Activated naive CD4-positive, alpha-beta T cell treated with Interleukin-2 at 50 U/mL for 16 hours (primary cell): ENCODE results near the gene TSEN34.
"Not testable (repeated sequence)": the region's sequence is repeated elsewhere in the genome, so short reads cannot be mapped to it uniquely, and the experiment has no call there.

Experiments
- DNase-seq: peaks from one replicate; pipeline ENCODE4 v3.0.0-alpha.2; 2020

The TSEN34 gene

DNA sequence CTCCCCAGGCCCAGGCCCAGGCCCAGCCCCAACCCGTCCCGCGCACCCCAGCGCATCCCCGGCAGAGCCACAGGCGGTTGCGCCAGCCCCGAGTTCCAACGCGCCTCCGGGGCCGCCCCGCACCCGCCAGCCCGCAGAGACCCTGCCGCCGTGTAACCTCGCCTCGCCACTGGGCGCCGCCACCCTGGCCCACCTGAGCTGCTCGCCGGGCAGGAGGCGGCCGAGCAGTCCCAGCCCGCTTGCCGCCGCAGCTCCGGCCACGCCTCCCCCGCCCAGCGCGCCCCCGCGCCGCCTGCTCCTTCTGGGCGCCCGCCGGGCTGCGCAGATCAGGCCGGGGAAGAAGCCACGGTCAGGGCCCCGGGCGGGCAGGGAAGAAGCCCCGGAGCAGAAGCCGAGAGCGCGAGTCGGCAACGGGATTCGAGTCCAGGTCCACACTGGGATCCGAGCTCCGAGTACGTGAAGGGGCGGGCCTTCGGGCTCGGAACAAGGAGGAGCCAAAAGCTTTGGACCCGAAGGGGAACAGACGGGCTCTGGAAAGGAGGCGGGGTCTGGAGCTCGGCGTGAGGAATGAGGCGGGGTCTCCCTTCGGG lies 1.9 kb upstream of the TSEN34 start, which contains the start of gene MBOAT7:
TSS of gene MBOAT7 (minus strand) at position 436 of the 590 bp plus-strand sequence. CDS start 1,072 bp downstream, outside the sequence.
- DNase-seq: no peak

DNA sequence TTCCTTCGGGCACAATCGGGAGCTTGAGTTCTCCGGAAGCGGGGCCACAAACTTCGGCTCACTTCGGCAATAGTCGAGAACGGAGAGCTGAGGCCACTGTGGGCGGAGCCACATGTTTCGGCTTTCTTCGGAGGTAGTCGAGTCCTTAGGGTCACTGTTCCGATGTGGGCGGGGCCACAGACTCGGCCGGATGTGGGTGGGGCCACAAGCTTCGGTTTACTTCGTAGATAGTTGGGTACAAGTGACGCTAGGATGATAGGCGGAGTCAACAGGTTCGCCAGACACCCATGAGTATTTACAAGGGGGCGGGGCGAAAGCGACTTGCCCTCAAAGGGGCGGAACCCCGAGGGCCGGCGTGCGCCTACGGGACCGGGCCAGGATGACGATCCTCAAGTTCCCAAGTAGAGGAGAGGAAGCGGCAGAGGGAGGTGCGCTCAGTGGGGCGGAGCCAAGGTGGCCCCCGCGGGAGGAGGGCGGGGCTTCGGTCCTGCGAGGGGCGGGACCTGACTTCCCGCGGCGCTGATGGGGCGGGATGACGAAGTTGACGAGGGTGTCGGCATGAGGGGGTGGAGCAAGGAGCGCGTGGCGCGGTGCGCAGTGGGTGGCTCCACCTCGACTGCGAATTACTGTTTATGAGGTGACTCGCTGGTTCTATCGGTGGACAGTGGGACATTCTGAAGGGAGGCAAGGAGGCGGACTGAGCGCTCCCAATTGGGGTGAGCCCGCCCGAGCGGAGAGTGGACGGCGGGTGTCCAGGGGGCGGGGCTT lies 1.2 kb upstream of the TSEN34 start:
- peak; percentile 100 for DNase-seq

GRCh38 chr19:54190503-54191010 lies 551 bp upstream of the TSEN34 start:
- DNase-seq: peak; percentile 100

DNA sequence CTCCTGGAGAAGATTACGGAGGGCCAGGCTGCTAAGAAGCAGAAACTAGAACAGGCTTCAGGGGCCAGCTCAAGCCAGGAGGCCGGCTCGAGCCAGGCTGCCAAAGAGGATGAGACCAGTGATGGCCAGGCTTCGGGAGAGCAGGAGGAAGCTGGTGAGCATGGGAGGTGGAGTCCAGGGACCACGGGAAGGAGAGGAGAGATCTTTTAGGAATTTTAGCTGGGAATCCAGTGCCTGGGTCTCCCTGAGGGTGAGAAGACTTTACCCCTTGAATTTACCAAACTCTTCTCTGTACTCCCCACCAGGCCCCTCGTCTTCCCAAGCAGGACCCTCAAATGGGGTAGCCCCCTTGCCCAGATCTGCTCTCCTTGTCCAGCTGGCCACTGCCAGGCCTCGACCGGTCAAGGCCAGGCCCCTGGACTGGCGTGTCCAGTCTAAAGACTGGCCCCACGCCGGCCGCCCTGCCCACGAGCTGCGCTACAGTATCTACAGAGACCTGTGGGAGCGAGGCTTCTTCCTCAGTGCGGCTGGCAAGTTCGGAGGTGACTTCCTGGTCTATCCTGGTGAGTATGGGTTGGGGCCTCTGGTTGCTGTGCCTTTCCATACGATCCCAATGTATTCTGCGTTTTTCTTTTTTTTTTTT lies 824 bp downstream of the TSEN34 start:
- no peak for DNase-seq

- DNase-seq: no peak
Observed at GRCh38 chr19:54193011-54193410, 1.9 kb downstream of the TSEN34 start.

DNA sequence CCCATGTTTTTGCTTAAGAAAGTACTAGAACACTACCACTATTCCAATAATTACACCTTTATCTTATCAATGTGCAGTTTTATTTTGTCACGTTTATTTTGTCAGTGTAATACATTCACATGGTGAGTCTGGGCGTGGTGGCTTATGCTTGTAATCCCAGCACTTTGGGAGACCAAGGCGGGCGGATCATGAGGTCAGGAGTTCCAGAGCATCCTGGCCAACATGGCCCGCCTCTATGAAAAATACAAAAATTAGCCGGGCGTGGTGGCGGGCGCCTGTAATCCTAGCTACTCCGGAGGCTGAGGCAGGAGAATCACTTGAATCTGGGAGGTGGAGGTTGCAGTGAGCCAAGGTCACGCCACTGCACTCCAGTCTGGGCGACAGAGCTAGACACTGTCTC lies 3.4 kb downstream of the TSEN34 start:
- not testable (repeated sequence) for DNase-seq

DNA sequence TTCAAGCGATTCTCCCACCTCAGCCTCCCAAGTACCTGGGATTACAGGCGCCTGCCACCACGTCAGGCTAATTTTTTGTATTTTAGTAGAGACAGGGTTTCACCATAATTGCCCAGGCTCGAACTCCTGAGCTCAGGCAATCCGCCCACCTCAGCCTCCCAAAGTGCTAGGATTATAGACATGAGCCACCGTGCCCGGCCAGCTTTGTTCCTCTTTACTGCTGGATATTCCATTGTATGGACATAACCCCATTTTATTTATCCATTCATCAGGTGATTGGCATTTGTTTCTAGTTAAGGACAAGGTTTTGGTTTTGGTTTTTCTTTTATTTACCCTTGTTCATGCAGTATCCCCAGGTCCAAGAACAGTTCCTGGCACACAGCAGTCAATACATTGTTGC lies 5.4 kb downstream of the TSEN34 start:
- DNase-seq: no peak

- DNase-seq: no peak
Observed at GRCh38 chr19:54197121-54197520, 6.0 kb downstream of the TSEN34 start.

GRCh38 chr19:54199401-54199800 lies 8.3 kb downstream of the TSEN34 start:
- DNase-seq: no peak

GRCh38 chr19:54201172-54201701 lies 10.1 kb downstream of the TSEN34 start:
- DNase-seq: peak; percentile 12

GRCh38 chr19:54201980-54202379 lies 10.9 kb downstream of the TSEN34 start:
- no peak for DNase-seq

GRCh38 chr19:54203151-54203611 lies 12.1 kb downstream of the TSEN34 start:
- DNase-seq: no peak

DNA sequence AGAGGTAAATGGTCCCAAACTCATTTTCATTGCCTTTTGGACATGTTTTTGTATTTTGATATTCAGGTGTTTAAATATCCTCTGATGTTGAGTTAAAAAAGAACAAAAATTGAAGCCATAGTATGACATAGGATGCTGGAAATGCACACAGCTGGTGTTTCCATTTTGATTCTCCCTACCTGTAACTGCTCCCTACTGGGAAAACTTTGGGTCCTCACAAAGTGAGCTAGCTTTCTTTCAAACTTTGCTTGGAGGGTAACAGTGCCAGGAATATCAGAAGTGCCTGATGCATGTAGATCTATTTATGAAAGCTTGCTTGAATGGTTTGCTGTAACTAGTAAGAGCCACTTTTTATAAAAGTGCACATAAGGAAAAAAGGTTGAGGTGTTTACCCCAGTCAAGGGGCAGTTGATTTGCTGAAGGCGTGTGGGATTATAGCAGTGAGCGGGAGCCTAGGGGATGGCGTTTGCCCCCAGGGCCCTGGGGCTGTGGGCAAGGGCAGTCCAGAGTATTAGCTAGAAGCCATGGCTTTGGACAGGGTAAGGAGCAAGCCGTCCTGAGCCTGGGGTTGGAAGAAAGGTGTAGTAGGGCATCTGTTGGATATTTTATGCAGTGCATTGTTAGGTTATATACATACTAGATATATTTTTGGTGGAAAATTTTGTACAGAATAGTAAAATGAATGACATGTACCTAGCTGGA lies 13.8 kb downstream of the TSEN34 start:
- no peak for DNase-seq

GRCh38 chr19:54206030-54206830 lies 15.1 kb downstream of the TSEN34 start:
- DNase-seq: no peak

- DNase-seq: no peak
Observed at GRCh38 chr19:54206831-54207177, 15.7 kb downstream of the TSEN34 start.

DNA sequence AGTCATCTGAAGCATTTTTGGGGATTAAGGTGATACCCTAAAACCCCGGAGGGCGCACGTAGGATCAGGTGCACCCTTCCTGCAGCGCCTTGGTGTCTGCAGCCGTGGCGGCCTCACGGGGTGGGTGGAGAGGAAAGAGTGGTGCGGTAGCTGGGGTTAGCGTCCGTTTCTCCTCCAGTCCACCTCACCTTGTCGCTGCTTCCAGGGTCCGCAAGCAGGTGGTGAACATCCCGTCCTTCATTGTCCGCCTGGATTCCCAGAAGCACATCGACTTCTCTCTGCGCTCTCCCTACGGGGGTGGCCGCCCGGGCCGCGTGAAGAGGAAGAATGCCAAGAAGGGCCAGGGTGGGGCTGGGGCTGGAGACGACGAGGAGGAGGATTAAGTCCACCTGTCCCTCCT lies 16.1 kb downstream of the TSEN34 start:
- not testable (repeated sequence) for DNase-seq

DNA sequence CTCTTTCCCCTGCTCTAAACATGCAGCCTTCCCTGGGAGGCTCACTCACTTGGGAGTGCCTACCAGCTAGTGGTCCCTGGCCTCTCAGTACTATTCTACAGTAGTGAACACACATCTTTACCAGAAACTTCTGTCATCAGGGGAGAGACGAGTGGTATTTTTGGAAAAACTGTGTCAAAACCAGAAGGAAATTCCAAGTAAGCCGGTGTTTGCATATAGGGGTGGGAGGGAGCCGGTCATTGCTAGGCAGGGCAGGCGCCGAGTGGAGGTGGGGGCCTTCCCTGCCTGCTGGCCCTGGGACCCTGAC lies 16.5 kb downstream of the TSEN34 start:
- DNase-seq: no peak

- DNase-seq: peak; percentile 50
Observed at GRCh38 chr19:54207983-54208783, 17.1 kb downstream of the TSEN34 start.

- no peak for DNase-seq
Observed at GRCh38 chr19:54208784-54209057, 17.6 kb downstream of the TSEN34 start.

- no peak for DNase-seq
Observed at GRCh38 chr19:54209058-54209810, 18.1 kb downstream of the TSEN34 start.
